Esophagus muscularis mucosa (tissue), 2 donors: Measurements from ENCODE around the gene MAN2B1.

Experiments used
- EP300 ChIP-seq: sonication (generic); formaldehyde crosslinking; IDR thresholded peaks from one replicate; pipeline ENCODE4 v1.6.1; 2017; ENCODE audit warnings: antibody characterized with exemption
- POLR2A ChIP-seq: fragments of 450-650 bp; IDR thresholded peaks from one replicate; pipeline ENCODE4 v1.6.1; 2017; ENCODE audit warnings: antibody characterized with exemption, moderate library complexity, mild to moderate bottlenecking, low read depth

GRCh38 chr19:12610540-12611360, 55.8 kb downstream of the MAN2B1 start, which contains the start of the genes ZNF490 and ZNF791:
- no peak for TF ChIP-seq EP300
- peak; percentile 88 for TF ChIP-seq POLR2A
